ENCODE data around the gene CALHM1.

DNA sequence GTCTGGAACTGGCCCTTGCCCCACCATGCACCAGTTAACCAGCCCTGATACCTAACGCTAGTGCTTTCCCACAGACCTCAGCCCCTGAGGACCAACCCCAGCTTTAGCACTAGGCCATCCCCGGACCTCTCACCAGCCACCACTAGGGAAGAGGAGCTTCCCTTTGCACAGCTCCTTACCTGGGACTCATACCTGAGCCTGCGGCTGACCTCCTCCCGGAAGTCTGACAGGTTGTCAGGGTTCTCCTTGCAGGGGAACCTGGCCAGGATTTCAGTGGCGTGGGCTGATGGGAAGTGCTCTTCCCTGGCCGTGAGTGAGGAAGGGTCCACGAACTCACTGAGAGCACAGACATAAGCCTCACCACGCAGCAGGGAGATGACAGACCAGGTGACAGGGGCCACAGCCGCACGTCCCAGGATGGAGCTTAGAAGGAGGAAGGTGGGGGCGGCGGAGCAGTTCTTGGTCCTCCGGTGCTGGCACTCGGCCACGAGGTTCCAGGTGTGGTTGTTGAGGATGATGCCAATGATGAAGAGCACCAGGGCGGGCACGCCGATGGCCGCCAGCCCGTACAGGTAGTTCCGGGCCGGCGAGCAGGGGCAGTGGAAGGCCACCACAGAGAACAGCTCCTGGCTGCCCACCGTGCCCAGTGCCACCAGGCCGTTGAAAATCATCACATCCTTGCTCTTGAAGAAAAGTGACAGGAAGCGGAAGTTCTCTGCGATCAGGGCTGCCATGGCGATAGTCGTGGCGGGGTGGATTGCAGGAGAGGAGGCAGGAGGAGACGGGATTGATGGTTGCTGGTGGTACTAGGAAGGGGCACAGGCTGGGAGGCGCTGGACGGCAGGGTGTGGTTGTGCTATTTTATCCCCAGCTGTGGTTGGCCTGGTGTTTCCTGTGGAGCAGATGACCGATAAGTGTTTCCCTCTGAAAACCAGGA is 9.2 kb downstream of the CALHM1 start:
- TF ChIP-seq, protein P1, sequence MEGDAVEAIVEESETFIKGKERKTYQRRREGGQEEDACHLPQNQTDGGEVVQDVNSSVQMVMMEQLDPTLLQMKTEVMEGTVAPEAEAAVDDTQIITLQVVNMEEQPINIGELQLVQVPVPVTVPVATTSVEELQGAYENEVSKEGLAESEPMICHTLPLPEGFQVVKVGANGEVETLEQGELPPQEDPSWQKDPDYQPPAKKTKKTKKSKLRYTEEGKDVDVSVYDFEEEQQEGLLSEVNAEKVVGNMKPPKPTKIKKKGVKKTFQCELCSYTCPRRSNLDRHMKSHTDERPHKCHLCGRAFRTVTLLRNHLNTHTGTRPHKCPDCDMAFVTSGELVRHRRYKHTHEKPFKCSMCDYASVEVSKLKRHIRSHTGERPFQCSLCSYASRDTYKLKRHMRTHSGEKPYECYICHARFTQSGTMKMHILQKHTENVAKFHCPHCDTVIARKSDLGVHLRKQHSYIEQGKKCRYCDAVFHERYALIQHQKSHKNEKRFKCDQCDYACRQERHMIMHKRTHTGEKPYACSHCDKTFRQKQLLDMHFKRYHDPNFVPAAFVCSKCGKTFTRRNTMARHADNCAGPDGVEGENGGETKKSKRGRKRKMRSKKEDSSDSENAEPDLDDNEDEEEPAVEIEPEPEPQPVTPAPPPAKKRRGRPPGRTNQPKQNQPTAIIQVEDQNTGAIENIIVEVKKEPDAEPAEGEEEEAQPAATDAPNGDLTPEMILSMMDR (IDR thresholded peaks at IDR 0.05; ENCODE audit: low read depth, low read length), result no peak
- no peak for TF ChIP-seq EZH2phosphoT487 (IDR thresholded peaks at IDR 0.05; ENCODE audit: low read depth)

Data from OCI-LY3 (cell line).